Type B pancreatic cell (in vitro differentiated cells): Measurements from ENCODE around the gene MYL9. TPM values are rescaled to one million over a fixed set of nuclear protein-coding genes. Genes with fewer than 3 reads are reported as not detected.
"Not testable (repeated sequence)": the region's sequence is repeated elsewhere in the genome, so short reads cannot be mapped to it uniquely, and the experiment has no call there.

Experiments
- DNase-seq: peaks from one replicate; pipeline ENCODE4 v3.0.0; 2021; ENCODE audit warnings: mixed read lengths; ENCODE audit not compliant: unreplicated experiment; ENCODE audit errors: extremely low spot score
- H3K27ac Mint-ChIP-seq: 2 replicates; pipeline ENCODE4 v1.8.0; 2021; ENCODE audit warnings: mild to moderate bottlenecking, mixed read lengths
- H3K27me3 Mint-ChIP-seq: 2 replicates; pipeline ENCODE4 v1.8.0; 2021; ENCODE audit warnings: mixed read lengths
- H3K36me3 Mint-ChIP-seq: 2 replicates; pipeline ENCODE4 v1.8.0; 2021; ENCODE audit warnings: mixed read lengths
- H3K4me1 Mint-ChIP-seq: one replicate; pipeline ENCODE4 v1.8.0; 2021; ENCODE audit warnings: mixed read lengths; ENCODE audit not compliant: unreplicated experiment
- H3K4me3 Mint-ChIP-seq: 2 replicates; pipeline ENCODE4 v1.8.0; 2021; ENCODE audit warnings: mild to moderate bottlenecking, mixed read lengths
- H3K9me3 Mint-ChIP-seq: 2 replicates; pipeline ENCODE4 v1.8.0; 2021; ENCODE audit warnings: mixed read lengths
- CTCF ChIP-seq: fragments of 200-600 bp; sonication (generic); conservative IDR thresholded peaks from 2 replicates; pipeline ENCODE4 v1.5.0; 2021; ENCODE audit warnings: antibody characterized with exemption, mild to moderate bottlenecking
- total RNA-seq: library from RNA; stranded (reverse); gene quantifications from 2 replicates; pipeline ENCODE4 v1.2.1, GENCODE V29; 2021; ENCODE audit warnings: low replicate concordance

MYL9 gene
- total RNA-seq, 1 donor from 2014 or later: 59.0 TPM

GRCh38 chr20:36521526-36521925 is 19.8 kb upstream of the MYL9 start:
- no peaks in the 10 kb centered on the region for H3K9me3 Mint-ChIP-seq
- H3K4me1 Mint-ChIP-seq: no peaks in the 10 kb centered on the region
- H3K36me3 Mint-ChIP-seq: peaks cover 13% of the 10 kb centered on the region
- no peak overlapping the region for H3K27ac Mint-ChIP-seq
- no peak overlapping the region for H3K4me3 Mint-ChIP-seq
- no peaks in the 10 kb centered on the region for H3K27me3 Mint-ChIP-seq
- no peak for TF ChIP-seq CTCF
- no peak for DNase-seq

- not testable (repeated sequence) for H3K4me3 Mint-ChIP-seq, H3K27me3 Mint-ChIP-seq, H3K9me3 Mint-ChIP-seq, H3K4me1 Mint-ChIP-seq, H3K27ac Mint-ChIP-seq, DNase-seq
- H3K36me3 Mint-ChIP-seq: peaks cover 16% of the 10 kb centered on the region
Observed at GRCh38 chr20:36522412-36522811, 18.9 kb upstream of the MYL9 start.

- Mint-ChIP-seq H3K27me3 (no peaks in the 10 kb centered on the region), H3K36me3 (peaks cover 18% of the 10 kb centered on the region), H3K4me1 (no peaks in the 10 kb centered on the region), H3K4me3 (no peak overlapping the region), H3K27ac (no peak overlapping the region), H3K9me3 (no peaks in the 10 kb centered on the region)
- TF ChIP-seq CTCF: no peak
- DNase-seq: no peak
Observed at GRCh38 chr20:36523341-36523740, 18.0 kb upstream of the MYL9 start.

- no peak for DNase-seq
- TF ChIP-seq CTCF: no peak
- peaks cover 16% of the 10 kb centered on the region for H3K36me3 Mint-ChIP-seq
- no peaks in the 10 kb centered on the region for H3K4me1 Mint-ChIP-seq
- no peak overlapping the region for H3K27ac Mint-ChIP-seq
- no peaks in the 10 kb centered on the region for H3K9me3 Mint-ChIP-seq
- no peak overlapping the region for H3K4me3 Mint-ChIP-seq
- no peaks in the 10 kb centered on the region for H3K27me3 Mint-ChIP-seq
Observed at GRCh38 chr20:36525620-36526365, 15.5 kb upstream of the MYL9 start.

GRCh38 chr20:36526521-36527011 is 14.8 kb upstream of the MYL9 start:
- Mint-ChIP-seq H3K4me3 (no peak overlapping the region), H3K27me3 (no peaks in the 10 kb centered on the region), H3K27ac (no peak overlapping the region), H3K9me3 (no peaks in the 10 kb centered on the region), H3K4me1 (no peaks in the 10 kb centered on the region), H3K36me3 (peaks cover 14% of the 10 kb centered on the region)
- no peak for TF ChIP-seq CTCF
- DNase-seq: no peak

GRCh38 chr20:36527331-36528125 is 13.8 kb upstream of the MYL9 start:
- H3K27ac Mint-ChIP-seq: no peak overlapping the region

More at GRCh38 chr20:36527331-36528125, 13.8 kb upstream of the MYL9 start:
- H3K9me3 Mint-ChIP-seq: no peaks in the 10 kb centered on the region
- H3K4me3 Mint-ChIP-seq: no peak overlapping the region
- no peak for DNase-seq
- no peaks in the 10 kb centered on the region for H3K27me3 Mint-ChIP-seq
- TF ChIP-seq CTCF: no peak
- H3K4me1 Mint-ChIP-seq: no peaks in the 10 kb centered on the region
- peaks cover 9% of the 10 kb centered on the region for H3K36me3 Mint-ChIP-seq
